C4-2B (cell line): ENCODE measurements around the gene DCK.

Source experiments
- ZFX ChIP-seq: fragments of 450-650 bp; IDR thresholded peaks from 2 replicates; pipeline ENCODE4 v1.6.1; 2017
- TF ChIP-seq, protein P1 (sequence below): fragments of 450-650 bp; conservative IDR thresholded peaks from 2 replicates; pipeline ENCODE4 v1.5.1; 2017; ENCODE audit warnings: mild to moderate bottlenecking

DNA sequence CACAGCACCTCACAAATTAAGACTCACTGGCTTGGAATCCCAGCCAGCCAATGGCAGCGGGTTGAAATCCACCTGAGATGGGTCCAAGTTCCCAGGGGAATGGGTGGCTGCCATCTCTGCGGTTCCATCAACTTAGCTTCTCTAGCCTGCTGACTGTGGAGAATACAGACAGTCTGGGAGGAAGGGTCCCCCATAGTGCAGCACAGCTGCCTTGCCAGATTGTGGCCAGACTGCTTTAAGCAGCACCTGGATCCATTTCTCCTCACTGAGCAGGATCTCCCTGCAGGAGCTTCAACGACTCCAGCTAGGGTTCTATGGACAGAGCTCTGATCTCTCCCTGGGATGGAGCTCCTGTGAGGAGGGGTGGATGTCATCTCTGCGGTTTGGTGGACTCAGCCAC, 51.8 kb downstream of the DCK start:
- TF ChIP-seq, protein P1, sequence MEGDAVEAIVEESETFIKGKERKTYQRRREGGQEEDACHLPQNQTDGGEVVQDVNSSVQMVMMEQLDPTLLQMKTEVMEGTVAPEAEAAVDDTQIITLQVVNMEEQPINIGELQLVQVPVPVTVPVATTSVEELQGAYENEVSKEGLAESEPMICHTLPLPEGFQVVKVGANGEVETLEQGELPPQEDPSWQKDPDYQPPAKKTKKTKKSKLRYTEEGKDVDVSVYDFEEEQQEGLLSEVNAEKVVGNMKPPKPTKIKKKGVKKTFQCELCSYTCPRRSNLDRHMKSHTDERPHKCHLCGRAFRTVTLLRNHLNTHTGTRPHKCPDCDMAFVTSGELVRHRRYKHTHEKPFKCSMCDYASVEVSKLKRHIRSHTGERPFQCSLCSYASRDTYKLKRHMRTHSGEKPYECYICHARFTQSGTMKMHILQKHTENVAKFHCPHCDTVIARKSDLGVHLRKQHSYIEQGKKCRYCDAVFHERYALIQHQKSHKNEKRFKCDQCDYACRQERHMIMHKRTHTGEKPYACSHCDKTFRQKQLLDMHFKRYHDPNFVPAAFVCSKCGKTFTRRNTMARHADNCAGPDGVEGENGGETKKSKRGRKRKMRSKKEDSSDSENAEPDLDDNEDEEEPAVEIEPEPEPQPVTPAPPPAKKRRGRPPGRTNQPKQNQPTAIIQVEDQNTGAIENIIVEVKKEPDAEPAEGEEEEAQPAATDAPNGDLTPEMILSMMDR, result no peak
- TF ChIP-seq ZFX, result no peak
